OCI-LY1 (cell line): ENCODE data around the gene GFER.

Source experiments
- CTCF ChIP-seq: fragments of 200-600 bp; sonication (generic), shearing (Covaris generic); IDR thresholded peaks from 2 replicates; pipeline ENCODE4 v1.5.1; 2017; ENCODE audit warnings: mild to moderate bottlenecking, antibody characterized with exemption, low read length, moderate library complexity, mixed read lengths
- EZH2 ChIP-seq: fragments of 200-600 bp; sonication (generic), shearing (Covaris generic); IDR thresholded peaks from 2 replicates; pipeline ENCODE4 v1.8.0; 2017; ENCODE audit warnings: borderline replicate concordance, mixed run types, mild to moderate bottlenecking, antibody characterized with exemption, low read length, moderate library complexity, mixed read lengths

DNA sequence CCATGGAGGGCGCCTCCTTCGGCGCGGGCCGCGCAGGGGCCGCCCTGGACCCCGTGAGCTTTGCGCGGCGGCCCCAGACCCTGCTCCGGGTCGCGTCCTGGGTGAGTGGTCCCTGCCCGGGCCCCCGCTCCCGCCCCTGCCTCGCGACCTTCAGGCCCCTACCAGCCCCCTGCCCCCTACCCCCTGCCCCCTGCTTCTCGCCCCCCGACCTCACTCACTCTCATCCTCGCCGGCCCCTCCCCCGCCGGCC, 6.0 kb downstream of the GFER start:
- TF ChIP-seq CTCF (no peak), EZH2 (no peak)
